ENCODE results near the gene C10orf88. TPM values are rescaled to one million over a fixed set of nuclear protein-coding genes. Genes with fewer than 3 reads are reported as not detected.
A peak's percentile ranks its signal among the peaks of the same experiment; 100 is the strongest.
"Not testable (repeated sequence)": the region's sequence is repeated elsewhere in the genome, so short reads cannot be mapped to it uniquely, and the experiment has no call there.

Gene C10orf88
- total RNA-seq, 1 donor from 2014 or later: 34.6 TPM

GRCh38 chr10:122968698-122969097 is 14.7 kb upstream of the C10orf88 start:
- FAIRE-seq (no peak), DNase-seq (ENCODE audit: low spot score in 2 of 2) (no peak)

GRCh38 chr10:122966879-122967278 is 12.9 kb upstream of the C10orf88 start:
- FAIRE-seq (no peak), DNase-seq (ENCODE audit: low spot score in 2 of 2) (no peak)

- no peak for FAIRE-seq
- DNase-seq (ENCODE audit: low spot score in 2 of 2): no peak
Measured at GRCh38 chr10:122962405-122962804, 8.4 kb upstream of the C10orf88 start.

GRCh38 chr10:122957474-122957873 is 3.4 kb upstream of the C10orf88 start:
- FAIRE-seq: no peak

GRCh38 chr10:122955892-122956291 is 1.9 kb upstream of the C10orf88 start:
- FAIRE-seq: no peak

More at GRCh38 chr10:122957474-122957873, 3.4 kb upstream of the C10orf88 start:
- no peak for DNase-seq (ENCODE audit: low spot score in 2 of 2)

GRCh38 chr10:122954731-122955050 is 664 bp upstream of the C10orf88 start:
- no peak for FAIRE-seq
- DNase-seq (ENCODE audit: low spot score in 2 of 2): no peak

More at GRCh38 chr10:122955892-122956291, 1.9 kb upstream of the C10orf88 start:
- no peak for DNase-seq (ENCODE audit: low spot score in 2 of 2)

- FAIRE-seq: no peak
- DNase-seq (ENCODE audit: low spot score in 2 of 2): no peak
Measured at GRCh38 chr10:122949296-122949695, 4.7 kb downstream of the C10orf88 start.

GRCh38 chr10:122939856-122940543 is 14.0 kb downstream of the C10orf88 start:
- DNase-seq (ENCODE audit: low spot score in 2 of 2): no peak
- FAIRE-seq: no peak

- FAIRE-seq (no peak), DNase-seq (ENCODE audit: low spot score in 2 of 2) (no peak)
Measured at GRCh38 chr10:122939133-122939855, 14.7 kb downstream of the C10orf88 start.

- no peak for DNase-seq (ENCODE audit: low spot score in 2 of 2)
- FAIRE-seq: no peak
Measured at GRCh38 chr10:122931088-122931906, 22.7 kb downstream of the C10orf88 start.

- no peak for FAIRE-seq
Measured at GRCh38 chr10:122930140-122930539, 23.9 kb downstream of the C10orf88 start.

GRCh38 chr10:122915700-122916099 is 38.3 kb downstream of the C10orf88 start:
- no peak for FAIRE-seq
- no peak for DNase-seq (ENCODE audit: low spot score in 2 of 2)

More at GRCh38 chr10:122930140-122930539, 23.9 kb downstream of the C10orf88 start:
- no peak for DNase-seq (ENCODE audit: low spot score in 2 of 2)

GRCh38 chr10:122911889-122912484 is 42.0 kb downstream of the C10orf88 start:
- DNase-seq (ENCODE audit: low spot score in 2 of 2) (peak in 1 of 2 donors; percentile 4), FAIRE-seq (no peak)

- DNase-seq (ENCODE audit: low spot score in 2 of 2): no peak
- no peak for FAIRE-seq
Measured at GRCh38 chr10:122910310-122910709, 43.7 kb downstream of the C10orf88 start, which contains the start of gene FAM24A. Gene FAM24A, plus strand, starts transcription at chr10:122910610. Its CDS starts 1,025 bp downstream, at chr10:122911635.

- not testable (repeated sequence) for DNase-seq (ENCODE audit: low spot score in 2 of 2); FAIRE-seq
Measured at GRCh38 chr10:122903861-122904260, 50.2 kb downstream of the C10orf88 start.

- no peak for FAIRE-seq
Measured at GRCh38 chr10:122894261-122894944, 59.6 kb downstream of the C10orf88 start.

GRCh38 chr10:122884166-122884565 is 69.9 kb downstream of the C10orf88 start:
- no peak for FAIRE-seq
- no peak for DNase-seq (ENCODE audit: low spot score in 2 of 2)

More at GRCh38 chr10:122894261-122894944, 59.6 kb downstream of the C10orf88 start:
- DNase-seq (ENCODE audit: low spot score in 2 of 2): no peak

GRCh38 chr10:122882766-122883165 is 71.3 kb downstream of the C10orf88 start:
- FAIRE-seq (no peak), DNase-seq (ENCODE audit: low spot score in 2 of 2) (no peak)
